Lower leg skin (tissue), 4 donors: Measurements from ENCODE around the gene DOK7. TPM values are rescaled to one million over a fixed set of nuclear protein-coding genes. Genes with fewer than 3 reads are reported as not detected.

Experiments used
- DNase-seq, 2 donors: peaks; one replicate each; pipeline ENCODE4 v3.0.0-alpha.2; 2019; ENCODE audit warnings: low spot score in 2 of 2
- H3K4me3 ChIP-seq: fragments of 200-600 bp; sonication (generic); 2 replicates; pipeline ENCODE4 v1.5.1; 2017; ENCODE audit warnings: mild to moderate bottlenecking, low read depth; ENCODE audit not compliant: poor library complexity, severe bottlenecking
- CTCF ChIP-seq, 3 donors: fragments of 450-650 bp; IDR thresholded peaks; one replicate each; pipeline ENCODE4 v1.5.1; 2016; ENCODE audit warnings: antibody characterized with exemption in 3 of 3, mild to moderate bottlenecking in 3 of 3, moderate library complexity in 2 of 3
- POLR2A ChIP-seq, 2 donors: fragments of 450-650 bp; IDR thresholded peaks; one replicate each; pipeline ENCODE4 v1.6.1; 2016 to 2017; ENCODE audit warnings: antibody characterized with exemption in 2 of 2, mild to moderate bottlenecking in 1 of 2, moderate library complexity in 1 of 2
- WGBS, 2 donors: methylation state at CpG; one replicate each; pipeline ENCODE4 v1.1.5; 2018; 5-methylcytosine and 5-hydroxymethylcytosine counted together
- intact Hi-C: fragments of 100-400 bp; cut with DNase I; formaldehyde crosslinking; loops from one replicate; pipeline ENCODE4 v1.15.0; 2023; ENCODE audit warnings: low total_unique reads
- total RNA-seq, 4 donors: library from RNA; depleted of rRNA; stranded (reverse); fragments of >200 nt; gene quantifications; one replicate each; pipeline ENCODE4 v1.1.0, GENCODE V29; 2016

The DOK7 gene
- total RNA-seq, 4 donors from 2014 or later = 1.9 to 9.8 (median 5.9) TPM

- no peak for TF ChIP-seq POLR2A (IDR thresholded peaks at IDR 0.05)
- no peak for TF ChIP-seq CTCF (IDR thresholded peaks at IDR 0.05)
- WGBS, 2 donors = 92 to 95% methylated on average over 9 to 12 of the region's 12 CpGs
- H3K4me3 ChIP-seq = no peak overlapping the region
- DNase-seq = no peak
- intact Hi-C loops = no loop called here
Measured at GRCh38 chr4:3482707-3483106, 19.6 kb downstream of the DOK7 start.

- intact Hi-C loops = no loop called here
- no peak overlapping the region for H3K4me3 ChIP-seq
- DNase-seq = no peak
- no peak for TF ChIP-seq CTCF (IDR thresholded peaks at IDR 0.05)
- TF ChIP-seq POLR2A (IDR thresholded peaks at IDR 0.05) = no peak
- 23 to 55% methylated on average over 19 to 20 of the region's 23 CpGs for WGBS, 2 donors
Measured at GRCh38 chr4:3483471-3483921, 20.4 kb downstream of the DOK7 start.

DNA sequence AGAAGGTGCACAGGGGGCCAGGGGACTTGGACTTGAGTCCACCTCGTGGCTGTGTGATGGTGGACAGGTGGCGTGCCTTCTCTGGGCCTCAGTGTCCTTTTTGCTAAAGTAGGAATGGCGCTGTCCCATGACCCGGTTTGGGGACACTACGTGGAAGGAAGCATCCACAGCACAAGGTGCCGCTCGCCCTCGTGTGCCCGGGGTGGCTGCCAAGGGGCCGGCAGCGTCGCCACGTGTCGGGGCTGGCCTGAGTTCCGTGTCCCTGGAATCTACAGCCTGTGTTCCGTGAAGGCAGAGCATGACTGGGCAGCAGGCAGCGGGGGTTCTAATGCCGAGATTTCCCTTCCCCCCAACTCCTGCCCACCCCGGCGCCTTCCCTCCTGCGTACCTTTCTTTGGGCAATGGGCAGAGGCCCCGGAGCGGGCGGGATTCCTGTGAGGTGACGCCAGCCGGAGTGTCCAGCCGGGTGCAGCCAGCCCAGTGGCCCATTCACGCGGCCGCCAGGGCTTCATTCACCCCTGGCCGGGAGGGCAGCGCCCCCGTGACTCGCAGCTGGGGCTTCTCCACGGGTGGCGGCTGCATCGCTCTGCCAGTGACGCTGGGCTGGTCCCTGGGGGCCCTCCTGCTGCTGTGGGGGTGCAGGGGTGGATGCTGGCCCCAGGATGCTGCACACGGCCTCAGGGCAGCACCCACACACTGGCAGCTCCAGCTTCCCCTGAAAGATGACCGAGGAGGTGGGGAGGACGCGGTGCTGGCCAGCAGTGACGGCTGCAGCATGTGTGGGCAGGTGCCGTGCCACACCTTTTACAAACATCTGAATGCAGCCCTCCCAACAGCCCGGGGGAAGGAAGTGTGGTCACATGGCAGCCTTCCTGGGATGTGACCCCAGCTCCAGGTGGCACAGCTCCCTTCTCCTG lies 21.2 kb downstream of the DOK7 start:
- no peak overlapping the region for H3K4me3 ChIP-seq
- no peak for DNase-seq

GRCh38 chr4:3485011-3485791 lies 22.1 kb downstream of the DOK7 start:
- no peak for DNase-seq
- intact Hi-C loops = no loop called here
- no peak overlapping the region for H3K4me3 ChIP-seq
- 27 to 28% methylated on average over 20 to 25 of the region's 36 CpGs for WGBS, 2 donors
- no peak for TF ChIP-seq POLR2A (IDR thresholded peaks at IDR 0.05)
- TF ChIP-seq CTCF (IDR thresholded peaks at IDR 0.05) = no peak

More for the DNA sequence above, 21.2 kb downstream of the DOK7 start:
- intact Hi-C loops = no loop called here
- TF ChIP-seq CTCF (IDR thresholded peaks at IDR 0.05) (no peak), POLR2A (IDR thresholded peaks at IDR 0.05) (no peak)
- WGBS, 2 donors = 19 to 29% methylated on average over 30 to 45 of the region's 45 CpGs

DNA sequence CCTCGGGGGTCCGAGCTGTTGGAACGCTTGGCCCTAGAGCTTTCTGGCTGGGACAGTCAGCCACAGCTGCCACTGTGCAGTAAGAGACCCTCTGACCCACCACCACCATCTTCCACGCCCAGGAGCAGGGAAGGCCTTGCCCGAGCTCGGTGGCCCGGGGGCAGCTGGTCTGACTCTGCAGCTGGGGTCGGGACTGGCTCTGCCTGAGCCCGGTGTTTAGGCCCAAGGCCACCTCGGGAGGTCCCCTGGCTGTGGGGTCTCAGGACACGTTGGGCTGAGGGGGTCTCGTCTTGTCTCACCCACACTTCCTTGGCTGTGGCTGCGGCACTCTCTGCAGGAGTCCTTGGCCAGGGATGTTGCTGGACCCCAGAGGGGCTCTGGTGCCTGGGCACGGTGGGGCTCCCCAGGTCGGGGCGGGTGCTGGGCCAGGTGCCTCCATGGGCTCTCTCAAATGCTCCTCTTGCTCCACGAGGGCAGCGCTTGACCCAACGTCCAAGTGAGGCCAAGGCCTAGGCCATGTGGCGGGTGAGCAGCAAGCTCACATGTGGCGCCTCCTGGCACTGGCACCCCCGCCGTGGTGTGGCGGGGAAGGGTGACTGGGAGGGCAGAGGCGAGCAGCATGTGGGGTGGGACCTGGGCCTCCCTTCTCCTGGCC lies 22.9 kb downstream of the DOK7 start:
- WGBS, 2 donors = 72 to 83% methylated on average over 13 to 24 of the region's 25 CpGs
- no peak for DNase-seq
- H3K4me3 ChIP-seq = no peak overlapping the region
- intact Hi-C loops = no loop called here
- TF ChIP-seq POLR2A (IDR thresholded peaks at IDR 0.05) = no peak
- no peak for TF ChIP-seq CTCF (IDR thresholded peaks at IDR 0.05)
